GM19238 (cell line): Measurements from ENCODE around the gene IFNA8.
"Not testable (repeated sequence)": the region's sequence is repeated elsewhere in the genome, so short reads cannot be mapped to it uniquely, and the experiment has no call there.

Source experiments
- DNase-seq: peaks from one replicate; pipeline ENCODE4 v3.0.0; 2011; ENCODE audit warnings: low spot score; ENCODE audit not compliant: insufficient read length

IFNA8 gene

GRCh38 chr9:21408817-21409216 lies at the start of gene IFNA8:
TSS of gene IFNA8 (plus strand) at chr9:21409117. CDS start at chr9:21409177, 60 bp downstream.
- no peak for DNase-seq

- DNase-seq: no peak
These were observed 46.6 kb upstream of the IFNA8 start for GRCh38 chr9:21362287-21362686.

- DNase-seq: not testable (repeated sequence)
These were observed 41.7 kb upstream of the IFNA8 start for GRCh38 chr9:21367169-21367568.

GRCh38 chr9:21367957-21368356 lies 41.0 kb upstream of the IFNA8 start, which contains the start of gene IFNA13:
TSS of gene IFNA13 (minus strand) at chr9:21368057. CDS start at chr9:21368010, 47 bp downstream.
- no peak for DNase-seq

- DNase-seq: not testable (repeated sequence)
These were observed 37.5 kb upstream of the IFNA8 start for GRCh38 chr9:21371467-21371866.

GRCh38 chr9:21381448-21382339 lies 27.2 kb upstream of the IFNA8 start:
- DNase-seq: peak; percentile 35

- no peak for DNase-seq
These were observed 25.3 kb upstream of the IFNA8 start for GRCh38 chr9:21383627-21384026.

- DNase-seq: no peak
These were observed 23.7 kb upstream of the IFNA8 start, which contains the start of gene IFNA2 for GRCh38 chr9:21385131-21385670. TSS of gene IFNA2 (minus strand) at chr9:21385398. CDS start at chr9:21385329, 69 bp downstream.

- no peak for DNase-seq
These were observed 16.6 kb upstream of the IFNA8 start for GRCh38 chr9:21392270-21392669.

- no peak for DNase-seq
These were observed 12.9 kb upstream of the IFNA8 start for GRCh38 chr9:21395778-21396717.

GRCh38 chr9:21398955-21399489 lies 9.9 kb upstream of the IFNA8 start:
- DNase-seq: no peak

GRCh38 chr9:21399956-21400355 lies 9.0 kb upstream of the IFNA8 start:
- no peak for DNase-seq

GRCh38 chr9:21402386-21403251 lies 6.3 kb upstream of the IFNA8 start:
- no peak for DNase-seq

GRCh38 chr9:21404146-21404545 lies 4.8 kb upstream of the IFNA8 start:
- no peak for DNase-seq

- no peak for DNase-seq
These were observed 3.2 kb downstream of the IFNA8 start for GRCh38 chr9:21412107-21412506.

- DNase-seq: no peak
These were observed 4.2 kb downstream of the IFNA8 start for GRCh38 chr9:21413151-21413550.

- no peak for DNase-seq
These were observed 4.7 kb downstream of the IFNA8 start for GRCh38 chr9:21413624-21414023.

- DNase-seq: no peak
These were observed 5.5 kb downstream of the IFNA8 start for GRCh38 chr9:21414220-21414940.

GRCh38 chr9:21415493-21416267 lies 6.8 kb downstream of the IFNA8 start:
- DNase-seq: no peak
